Astrocyte (in vitro differentiated cells and primary cell): ENCODE data around the gene TEX2. TPM values are rescaled to one million over a fixed set of nuclear protein-coding genes. Genes with fewer than 3 reads are reported as not detected.

Source experiments
- DNase-seq: peaks from one replicate; pipeline ENCODE4 v3.0.0-alpha.2; 2010; ENCODE audit warnings: low read depth
- FAIRE-seq: peaks from 2 replicates; lab custom pipeline; 2011; peaks lifted over from hg19 to GRCh38; lab: Jason Lieb, UNC
- H2AFZ ChIP-seq: 2 replicates; pipeline ENCODE4 v1.6.0; 2012; ENCODE audit warnings: low read depth, low read length, inconsistent platforms
- H3K27ac ChIP-seq: 2 replicates; pipeline ENCODE4 v1.5.1; 2011; ENCODE audit warnings: low read depth, low read length, inconsistent platforms
- H3K27me3 ChIP-seq: 2 replicates; pipeline ENCODE4 v1.6.0; 2011; ENCODE audit warnings: low read length, inconsistent platforms; ENCODE audit not compliant: insufficient read depth
- H3K36me3 ChIP-seq: 2 replicates; pipeline ENCODE4 v1.5.1; 2011; ENCODE audit warnings: low read length, inconsistent platforms; ENCODE audit not compliant: insufficient read depth
- H3K4me1 ChIP-seq: 2 replicates; pipeline ENCODE4 v1.5.1; 2011; ENCODE audit warnings: low read length, inconsistent platforms; ENCODE audit not compliant: insufficient read depth
- H3K4me2 ChIP-seq: 2 replicates; pipeline ENCODE4 v1.6.0; 2012; ENCODE audit warnings: low read length, inconsistent platforms
- H3K4me3 ChIP-seq: 2 replicates; pipeline ENCODE4 v1.5.1; 2011; ENCODE audit warnings: low read depth, mild to moderate bottlenecking, low read length, inconsistent platforms; ENCODE audit not compliant: insufficient read depth
- H3K79me2 ChIP-seq: 2 replicates; pipeline ENCODE4 v1.6.0; 2012; ENCODE audit warnings: mild to moderate bottlenecking, low read length, inconsistent platforms; ENCODE audit not compliant: insufficient read depth
- H3K9ac ChIP-seq: 2 replicates; pipeline ENCODE4 v1.6.0; 2012; ENCODE audit warnings: mild to moderate bottlenecking, low read length, inconsistent platforms
- H3K9me3 ChIP-seq: 2 replicates; pipeline ENCODE4 v1.5.1; 2012; ENCODE audit warnings: low read depth, mild to moderate bottlenecking, low read length, inconsistent platforms; ENCODE audit not compliant: insufficient read depth
- H4K20me1 ChIP-seq: 2 replicates; pipeline ENCODE4 v1.6.0; 2012; ENCODE audit warnings: low read length, inconsistent platforms; ENCODE audit not compliant: insufficient read depth
- H3K27ac Mint-ChIP-seq: one replicate; pipeline ENCODE4 v1.8.0; 2021; ENCODE audit warnings: mild to moderate bottlenecking, mixed read lengths; ENCODE audit not compliant: unreplicated experiment
- H3K27me3 Mint-ChIP-seq: one replicate; pipeline ENCODE4 v1.8.0; 2021; ENCODE audit warnings: low read depth, mixed read lengths; ENCODE audit not compliant: unreplicated experiment
- H3K36me3 Mint-ChIP-seq: one replicate; pipeline ENCODE4 v1.8.0; 2021; ENCODE audit warnings: low read depth, mixed read lengths; ENCODE audit not compliant: unreplicated experiment
- H3K4me1 Mint-ChIP-seq: one replicate; pipeline ENCODE4 v1.8.0; 2021; ENCODE audit warnings: low read depth, mixed read lengths; ENCODE audit not compliant: unreplicated experiment
- H3K4me3 Mint-ChIP-seq: one replicate; pipeline ENCODE4 v1.8.0; 2021; ENCODE audit warnings: mild to moderate bottlenecking, moderate library complexity, mixed read lengths; ENCODE audit not compliant: unreplicated experiment
- H3K9me3 Mint-ChIP-seq: one replicate; pipeline ENCODE4 v1.8.0; 2021; ENCODE audit warnings: mild to moderate bottlenecking, mixed read lengths; ENCODE audit not compliant: unreplicated experiment
- CTCF ChIP-seq: IDR thresholded peaks from 2 replicates; pipeline ENCODE4 v1.5.1; 2011; ENCODE audit warnings: low read depth, mild to moderate bottlenecking, inconsistent platforms, low read length, moderate library complexity; ENCODE audit not compliant: insufficient read depth
- EZH2 ChIP-seq: IDR thresholded peaks from 2 replicates; pipeline ENCODE4 v1.6.1; 2012; ENCODE audit warnings: mild to moderate bottlenecking, low read length, inconsistent platforms; ENCODE audit not compliant: insufficient read depth
- total RNA-seq: library from RNA; stranded (reverse); gene quantifications from 2 replicates; pipeline ENCODE4 v1.2.1, GENCODE V29; 2021

The TEX2 gene
- total RNA-seq, 1 donor from 2014 or later, result 56.1 TPM

GRCh38 chr17:64243340-64243739 is 19.7 kb downstream of the TEX2 start:
- no peak for FAIRE-seq
- no peaks in the 10 kb centered on the region for H3K27me3 ChIP-seq
- peaks cover 22% of the 10 kb centered on the region for H3K79me2 ChIP-seq
- H3K9ac ChIP-seq, result no peak overlapping the region
- no peaks in the 10 kb centered on the region for H3K9me3 ChIP-seq
- TF ChIP-seq EZH2 (no peak), CTCF (no peak)
- no peak overlapping the region for H3K4me3 ChIP-seq
- Mint-ChIP-seq H3K4me1 (peaks cover 50% of the 10 kb centered on the region), H3K4me3 (no peak overlapping the region), H3K36me3 (peaks cover 9% of the 10 kb centered on the region), H3K27ac (peak overlapping the region; percentile 79), H3K9me3 (no peaks in the 10 kb centered on the region), H3K27me3 (no peaks in the 10 kb centered on the region)
- H3K4me2 ChIP-seq, result no peak overlapping the region
- H3K36me3 ChIP-seq, result no peaks in the 10 kb centered on the region
- peaks cover 34% of the 10 kb centered on the region for H3K4me1 ChIP-seq
- H3K27ac ChIP-seq, result no peak overlapping the region
- DNase-seq, result no peak
- peaks cover 6% of the 10 kb centered on the region for H4K20me1 ChIP-seq
- H2AFZ ChIP-seq, result no peak overlapping the region

- H3K27ac ChIP-seq, result no peak overlapping the region
- Mint-ChIP-seq H3K4me3 (no peak overlapping the region), H3K36me3 (peaks cover 9% of the 10 kb centered on the region), H3K4me1 (peaks cover 51% of the 10 kb centered on the region), H3K27me3 (no peaks in the 10 kb centered on the region), H3K27ac (peak overlapping the region; percentile 10), H3K9me3 (no peaks in the 10 kb centered on the region)
- FAIRE-seq, result no peak
- H3K9me3 ChIP-seq, result no peaks in the 10 kb centered on the region
- peaks cover 4% of the 10 kb centered on the region for H4K20me1 ChIP-seq
- H3K4me3 ChIP-seq, result no peak overlapping the region
- no peak for TF ChIP-seq CTCF
- no peak for TF ChIP-seq EZH2
- no peak overlapping the region for H2AFZ ChIP-seq
- H3K4me1 ChIP-seq, result peaks cover 34% of the 10 kb centered on the region
- no peak overlapping the region for H3K9ac ChIP-seq
- no peaks in the 10 kb centered on the region for H3K27me3 ChIP-seq
- DNase-seq, result no peak
- no peaks in the 10 kb centered on the region for H3K36me3 ChIP-seq
- H3K79me2 ChIP-seq, result peaks cover 21% of the 10 kb centered on the region
- H3K4me2 ChIP-seq, result no peak overlapping the region
Measured at GRCh38 chr17:64242633-64243032, 20.4 kb downstream of the TEX2 start.

GRCh38 chr17:64240741-64241347 is 22.2 kb downstream of the TEX2 start:
- H3K36me3 Mint-ChIP-seq, result peaks cover under 1% of the 10 kb centered on the region
- H3K4me3 ChIP-seq, result no peak overlapping the region
- no peaks in the 10 kb centered on the region for H3K27me3 ChIP-seq
- H3K9me3 ChIP-seq, result no peaks in the 10 kb centered on the region
- no peak overlapping the region for H2AFZ ChIP-seq
- peak overlapping the region; percentile 41 for H3K27ac ChIP-seq
- peaks cover 18% of the 10 kb centered on the region for H3K79me2 ChIP-seq
- FAIRE-seq, result no peak
- H4K20me1 ChIP-seq, result no peaks in the 10 kb centered on the region
- DNase-seq, result peak; percentile 93
- no peak overlapping the region for H3K4me3 Mint-ChIP-seq
- peak overlapping the region; percentile 34 for H3K9ac ChIP-seq
- no peaks in the 10 kb centered on the region for H3K9me3 Mint-ChIP-seq
- peaks cover 32% of the 10 kb centered on the region for H3K4me1 ChIP-seq
- peak overlapping the region; percentile 57 for H3K4me2 ChIP-seq
- no peaks in the 10 kb centered on the region for H3K36me3 ChIP-seq
- no peak for TF ChIP-seq CTCF
- TF ChIP-seq EZH2, result no peak
- H3K27me3 Mint-ChIP-seq, result no peaks in the 10 kb centered on the region
- H3K27ac Mint-ChIP-seq, result peak overlapping the region; percentile 27
- peaks cover 55% of the 10 kb centered on the region for H3K4me1 Mint-ChIP-seq
